HG03442 (cell line): ENCODE data around the gene GRAMD2A.

Experiments
- ATAC-seq: cut with Tn5 transposase; IDR thresholded peaks from one replicate; pipeline ENCODE4 v1.9.1; 2021; ENCODE audit warnings: mild to moderate bottlenecking, moderate library complexity; ENCODE audit not compliant: unreplicated experiment

The GRAMD2A gene

GRCh38 chr15:72197460-72198355 is at the start of gene GRAMD2A:
Gene GRAMD2A, minus strand, starts transcription at chr15:72197787.
- ATAC-seq, result no peak

DNA sequence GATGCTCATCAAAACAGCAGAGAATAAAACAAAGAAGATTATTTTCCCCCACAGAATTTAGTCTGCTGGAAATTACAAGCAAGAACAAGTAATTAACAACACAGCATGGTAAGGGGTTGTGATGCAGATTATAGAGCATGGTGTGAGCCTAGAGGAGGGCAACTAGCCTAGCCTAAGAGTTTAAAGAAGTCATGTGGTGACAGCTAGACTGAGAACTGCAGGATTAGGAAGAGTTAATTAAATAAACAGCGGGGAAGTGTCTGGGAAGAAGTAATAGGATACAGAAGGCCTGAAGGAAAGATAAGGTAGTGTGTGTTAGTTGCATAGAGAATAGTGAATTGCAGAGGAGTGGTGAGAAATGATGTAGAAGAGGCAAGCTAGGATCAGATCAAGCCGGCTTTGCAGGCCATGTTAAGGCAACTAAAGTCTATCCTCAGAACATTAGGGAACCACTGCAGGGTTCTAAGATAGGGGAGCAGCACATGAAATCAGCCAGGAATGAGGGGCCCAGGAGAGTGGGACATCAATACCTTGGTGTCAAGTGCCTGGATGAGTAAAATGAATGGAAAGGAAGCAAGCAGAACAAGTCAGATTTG is 45.3 kb upstream of the GRAMD2A start:
- no peak for ATAC-seq

GRCh38 chr15:72239652-72240051 is 42.1 kb upstream of the GRAMD2A start:
- ATAC-seq, result no peak

GRCh38 chr15:72238586-72238985 is 41.0 kb upstream of the GRAMD2A start:
- ATAC-seq, result no peak

- no peak for ATAC-seq
Measured at GRCh38 chr15:72237853-72238224, 40.3 kb upstream of the GRAMD2A start.

DNA sequence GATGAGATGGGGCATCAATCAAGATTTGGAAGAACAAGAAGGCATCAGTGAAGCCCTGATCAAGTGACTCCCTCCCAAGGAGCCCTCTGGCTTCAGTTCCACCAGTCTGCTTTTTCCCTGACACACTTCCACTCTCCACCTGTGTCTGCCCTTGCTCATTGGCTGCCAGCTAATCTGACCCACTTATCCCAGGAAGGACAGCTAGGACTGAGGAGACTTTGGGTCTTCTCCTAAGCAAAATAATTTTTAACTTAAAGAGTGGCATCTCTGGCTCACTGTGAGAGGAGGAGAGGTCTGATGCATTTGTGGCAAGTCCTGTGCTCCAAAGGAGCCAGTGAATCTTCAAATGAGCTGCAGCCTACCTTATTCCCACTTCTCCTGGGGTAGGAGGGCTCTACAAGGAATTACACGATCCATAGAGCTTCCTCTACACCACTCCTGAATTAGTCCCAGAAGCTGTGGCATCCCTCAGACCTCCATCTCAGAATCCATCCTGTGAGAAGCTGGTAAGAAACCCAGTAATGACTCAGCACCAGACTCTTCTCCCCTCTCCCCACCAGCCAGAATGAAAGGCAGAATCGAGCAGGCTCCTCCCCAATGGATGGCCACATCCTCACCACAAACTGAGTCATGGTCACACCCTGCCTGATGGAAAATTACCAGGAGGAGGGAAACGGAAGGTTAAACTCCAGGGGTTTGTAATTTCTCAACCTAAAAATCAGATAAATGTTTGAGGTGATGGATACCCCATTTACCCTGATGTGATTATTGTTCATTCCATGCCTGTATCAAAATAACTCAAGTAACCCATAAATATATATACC is 39.7 kb upstream of the GRAMD2A start:
- ATAC-seq, result peak; percentile 72

- no peak for ATAC-seq
Measured at GRCh38 chr15:72236381-72237003, 38.9 kb upstream of the GRAMD2A start.

GRCh38 chr15:72235298-72235697 is 37.7 kb upstream of the GRAMD2A start:
- no peak for ATAC-seq

DNA sequence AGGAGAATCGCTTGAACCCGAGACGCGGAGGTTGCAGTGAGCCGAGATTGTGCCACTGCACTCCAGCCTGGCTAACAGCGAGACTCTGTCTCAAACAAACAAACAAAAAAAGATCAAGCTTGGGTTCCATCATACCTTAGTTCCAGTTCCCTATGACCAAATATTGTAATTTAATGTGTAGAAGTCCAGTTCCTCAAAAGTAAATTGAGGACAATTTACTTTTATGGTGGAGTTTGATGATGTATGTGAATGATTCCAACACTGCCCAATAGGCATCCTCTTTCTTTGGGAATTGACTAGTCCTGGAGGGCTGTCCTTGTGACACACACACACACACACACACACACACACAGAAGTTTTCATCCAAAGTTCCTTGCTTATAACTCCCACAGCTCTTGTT is 36.2 kb upstream of the GRAMD2A start:
- ATAC-seq, result no peak

- ATAC-seq, result no peak
Measured at GRCh38 chr15:72231833-72232478, 34.4 kb upstream of the GRAMD2A start.

- peak; percentile 32 for ATAC-seq
Measured at GRCh38 chr15:72231066-72231832, 33.7 kb upstream of the GRAMD2A start, which contains the start of gene PKM. Gene PKM, minus strand, starts transcription at chr15:72231190. Its CDS starts 12,093 bp downstream, at chr15:72219097.

- no peak for ATAC-seq
Measured at GRCh38 chr15:72230197-72231065, 32.8 kb upstream of the GRAMD2A start.

GRCh38 chr15:72229947-72230196 is 32.3 kb upstream of the GRAMD2A start:
- no peak for ATAC-seq

GRCh38 chr15:72229076-72229946 is 31.7 kb upstream of the GRAMD2A start:
- no peak for ATAC-seq

GRCh38 chr15:72227720-72228119 is 30.1 kb upstream of the GRAMD2A start:
- ATAC-seq, result no peak

- no peak for ATAC-seq
Measured at GRCh38 chr15:72227192-72227586, 29.6 kb upstream of the GRAMD2A start.

GRCh38 chr15:72223278-72223677 is 25.7 kb upstream of the GRAMD2A start:
- ATAC-seq, result no peak

DNA sequence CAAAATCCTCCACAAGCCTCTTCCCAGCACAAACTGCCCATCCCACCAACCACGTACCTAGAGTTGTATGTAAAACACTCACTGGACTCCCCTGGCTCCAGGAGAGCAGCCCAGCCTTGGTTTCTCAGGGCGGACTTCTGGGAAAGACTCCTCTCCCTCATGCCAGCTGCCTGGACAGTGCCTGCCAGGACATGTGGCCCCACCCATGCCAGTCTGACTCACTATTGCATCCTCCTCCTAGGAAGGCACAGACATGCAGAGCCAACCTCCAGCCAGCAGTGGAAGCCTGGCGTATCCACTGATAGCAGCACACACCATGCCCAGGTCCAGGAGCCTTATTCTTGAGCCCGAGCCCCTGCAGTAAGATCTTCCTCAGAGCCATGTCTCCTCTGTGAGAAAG is 24.8 kb upstream of the GRAMD2A start:
- no peak for ATAC-seq
